ENCODE results near the gene UGT8.

The UGT8 gene

GRCh38 chr4:114677346-114677979 is 78.9 kb downstream of the UGT8 start:
- DNase-seq (ENCODE audit: low spot score): no peak
- no peak for TF ChIP-seq CTCF (IDR thresholded peaks at IDR 0.05; ENCODE audit: extremely low read depth, insufficient read depth, missing control alignments)
- in situ Hi-C loops (cut with MboI; ENCODE audit: low pct_unique_long_range_greater_than_20kb, low sequenced_read_pairs, unreplicated experiment): loop anchor here (25.0 kb wide), 1 partner anchor 715 kb away; no protein-coding TSS in a partner anchor

GRCh38 chr4:114684462-114684861 is 85.9 kb downstream of the UGT8 start:
- TF ChIP-seq CTCF (IDR thresholded peaks at IDR 0.05; ENCODE audit: extremely low read depth, insufficient read depth, missing control alignments): no peak
- DNase-seq (ENCODE audit: low spot score): no peak
- in situ Hi-C loops (cut with MboI; ENCODE audit: low pct_unique_long_range_greater_than_20kb, low sequenced_read_pairs, unreplicated experiment): loop anchor here (25.0 kb wide), 1 partner anchor 722 kb away; no protein-coding TSS in a partner anchor

GRCh38 chr4:114688059-114688458 is 89.5 kb downstream of the UGT8 start:
- no peak for DNase-seq (ENCODE audit: low spot score)
- TF ChIP-seq CTCF (IDR thresholded peaks at IDR 0.05; ENCODE audit: extremely low read depth, insufficient read depth, missing control alignments): no peak
- in situ Hi-C loops (cut with MboI; ENCODE audit: low pct_unique_long_range_greater_than_20kb, low sequenced_read_pairs, unreplicated experiment): loop anchor here (25.0 kb wide), 1 partner anchor 726 kb away; no protein-coding TSS in a partner anchor

GRCh38 chr4:114690571-114690970 is 92.0 kb downstream of the UGT8 start:
- in situ Hi-C loops (cut with MboI; ENCODE audit: low pct_unique_long_range_greater_than_20kb, low sequenced_read_pairs, unreplicated experiment): loop anchor here (10.0 to 25.0 kb wide), 2 partner anchors 296 to 728 kb away; no protein-coding TSS in a partner anchor
- no peak for TF ChIP-seq CTCF (IDR thresholded peaks at IDR 0.05; ENCODE audit: extremely low read depth, insufficient read depth, missing control alignments)
- no peak for DNase-seq (ENCODE audit: low spot score)

- TF ChIP-seq CTCF (IDR thresholded peaks at IDR 0.05; ENCODE audit: extremely low read depth, insufficient read depth, missing control alignments): no peak
- in situ Hi-C loops (cut with MboI; ENCODE audit: low pct_unique_long_range_greater_than_20kb, low sequenced_read_pairs, unreplicated experiment): loop anchor here (10.0 to 25.0 kb wide), 2 partner anchors 297 to 730 kb away; no protein-coding TSS in a partner anchor
- DNase-seq (ENCODE audit: low spot score): no peak
Observed at GRCh38 chr4:114691865-114692264, 93.3 kb downstream of the UGT8 start.

GRCh38 chr4:114692958-114693357 is 94.4 kb downstream of the UGT8 start:
- no peak for DNase-seq (ENCODE audit: low spot score)
- in situ Hi-C loops (cut with MboI; ENCODE audit: low pct_unique_long_range_greater_than_20kb, low sequenced_read_pairs, unreplicated experiment): loop anchor here (10.0 to 25.0 kb wide), 2 partner anchors 298 to 731 kb away; no protein-coding TSS in a partner anchor
- TF ChIP-seq CTCF (IDR thresholded peaks at IDR 0.05; ENCODE audit: extremely low read depth, insufficient read depth, missing control alignments): no peak

All from GM13977 (cell line).